Left ventricle myocardium superior (tissue), 1 donor: ENCODE data around the gene GALNT10. TPM values are rescaled to one million over a fixed set of nuclear protein-coding genes. Genes with fewer than 3 reads are reported as not detected.

ENCODE experiments used
- ATAC-seq: fragments of 200-7000 bp; cut with Tn5 transposase; one replicate; pipeline ENCODE4 v1.9.1; 2020; ENCODE audit warnings: mild to moderate bottlenecking, moderate library complexity
- DNase-seq: peaks from one replicate; pipeline ENCODE4 v3.0.0-alpha.2; 2020
- intact Hi-C: fragments of 100-400 bp; cut with micrococcal nuclease; formaldehyde crosslinking; loops from one replicate; pipeline ENCODE4 v1.11.0; 2022
- total RNA-seq: library from RNA; stranded (reverse); fragmentation: NEBNext Ultra II Directional; extraction: Animal tissue kit (Norgen Biotek cat#: 25700); gene quantifications from one replicate; pipeline ENCODE4 v1.2.1, GENCODE V29; 2021
- donor health status: DM: no; HTN: yes; CAD: no; lungs with severe emphysema.

The GALNT10 gene
- total RNA-seq, 1 donor from 2014 or later: 10.9 TPM

- ATAC-seq: no peak
Measured at GRCh38 chr5:154430961-154431630, 240.6 kb downstream of the GALNT10 start.

GRCh38 chr5:154435226-154435625, 244.7 kb downstream of the GALNT10 start:
- no peak for ATAC-seq
- intact Hi-C loops: no loop called here

More at GRCh38 chr5:154430961-154431630, 240.6 kb downstream of the GALNT10 start:
- DNase-seq: no peak
- intact Hi-C loops: no loop called here

GRCh38 chr5:154437281-154437965, 246.9 kb downstream of the GALNT10 start:
- DNase-seq (no peak), ATAC-seq (no peak)
- intact Hi-C loops: no loop called here

More at GRCh38 chr5:154435226-154435625, 244.7 kb downstream of the GALNT10 start:
- DNase-seq: no peak

GRCh38 chr5:154440540-154440939, 250.0 kb downstream of the GALNT10 start:
- intact Hi-C loops: no loop called here
- ATAC-seq: no peak
- DNase-seq: no peak

- no peak for DNase-seq
- intact Hi-C loops: no loop called here
- no peak for ATAC-seq
Measured at GRCh38 chr5:154442801-154443200, 252.3 kb downstream of the GALNT10 start.

GRCh38 chr5:154444556-154445421, 254.3 kb downstream of the GALNT10 start:
- intact Hi-C loops: no loop called here
- peak; percentile 5 for ATAC-seq
- DNase-seq: peak; percentile 33

- ATAC-seq: peak; percentile 97
- peak; percentile 98 for DNase-seq
- intact Hi-C loops: no loop called here
Measured at GRCh38 chr5:154445422-154446194, 255.1 kb downstream of the GALNT10 start, which contains the start of gene SAP30L. SAP30L (plus strand) TSS chr5:154445997; CDS start chr5:154446605, 608 bp downstream.

- DNase-seq (peak; percentile 67), ATAC-seq (peak; percentile 30)
- intact Hi-C loops: no loop called here
Measured at GRCh38 chr5:154446195-154447088, 255.9 kb downstream of the GALNT10 start.

- DNase-seq: no peak
- ATAC-seq: no peak
- intact Hi-C loops: no loop called here
Measured at GRCh38 chr5:154447089-154447725, 256.7 kb downstream of the GALNT10 start.

GRCh38 chr5:154449786-154450185, 259.3 kb downstream of the GALNT10 start:
- DNase-seq (no peak), ATAC-seq (no peak)
- intact Hi-C loops: no loop called here

- ATAC-seq (no peak), DNase-seq (no peak)
- intact Hi-C loops: no loop called here
Measured at GRCh38 chr5:154451957-154452356, 261.4 kb downstream of the GALNT10 start.

GRCh38 chr5:154455585-154455984, 265.1 kb downstream of the GALNT10 start:
- intact Hi-C loops: no loop called here
- ATAC-seq: no peak
- no peak for DNase-seq

- no peak for DNase-seq
- intact Hi-C loops: no loop called here
- no peak for ATAC-seq
Measured at GRCh38 chr5:154456540-154456939, 266.0 kb downstream of the GALNT10 start.

GRCh38 chr5:154459015-154459414, 268.5 kb downstream of the GALNT10 start:
- ATAC-seq (peak; percentile 62), DNase-seq (no peak)
- intact Hi-C loops: no loop called here

GRCh38 chr5:154460172-154460571, 269.6 kb downstream of the GALNT10 start:
- intact Hi-C loops: loop anchor here (10.0 kb wide), 1 partner anchor 145 kb away; no protein-coding TSS in a partner anchor
- ATAC-seq (no peak), DNase-seq (no peak)

- intact Hi-C loops: loop anchor here (10.0 kb wide), 1 partner anchor 143 kb away; no protein-coding TSS in a partner anchor
- DNase-seq (no peak), ATAC-seq (peak; percentile 29)
Measured at GRCh38 chr5:154461531-154461930, 271.0 kb downstream of the GALNT10 start.

GRCh38 chr5:154464438-154464837, 273.9 kb downstream of the GALNT10 start:
- intact Hi-C loops: loop anchor here (10.0 kb wide), 1 partner anchor 140 kb away; no protein-coding TSS in a partner anchor
- DNase-seq (no peak), ATAC-seq (no peak)
